Upper lobe of left lung (tissue), 4 donors: ENCODE data around the gene SPTBN1.

Experiments
- CTCF ChIP-seq, 6 experiments: fragments of 450-650 bp in 4 of 6; fragments of 200-600 bp in 2 of 6; sonication (generic) in 2 of 6; IDR thresholded peaks; one replicate each; pipeline ENCODE4 v1.5.1; 2016 to 2019; ENCODE audit warnings: antibody characterized with exemption in 6 of 6
- POLR2A ChIP-seq, 4 donors: fragments of 450-650 bp; IDR thresholded peaks; one replicate each; pipeline ENCODE4 v1.5.1; 2016 to 2017; ENCODE audit warnings: antibody characterized with exemption in 4 of 4, mild to moderate bottlenecking in 2 of 4

GRCh38 chr2:54652540-54652939 is 196.4 kb downstream of the SPTBN1 start:
- TF ChIP-seq POLR2A (IDR thresholded peaks at IDR 0.05) (no peak), CTCF (IDR thresholded peaks at IDR 0.05) (no peak)
